HG03457 (cell line): ENCODE data around the gene DLK2.

Source experiments
- ATAC-seq: cut with Tn5 transposase; IDR thresholded peaks from one replicate; pipeline ENCODE4 v1.9.1; 2021; ENCODE audit warnings: moderate number of reproducible peaks; ENCODE audit not compliant: unreplicated experiment

Gene DLK2

GRCh38 chr6:43454696-43455530, 435 bp downstream of the DLK2 start:
- ATAC-seq, result no peak

DNA sequence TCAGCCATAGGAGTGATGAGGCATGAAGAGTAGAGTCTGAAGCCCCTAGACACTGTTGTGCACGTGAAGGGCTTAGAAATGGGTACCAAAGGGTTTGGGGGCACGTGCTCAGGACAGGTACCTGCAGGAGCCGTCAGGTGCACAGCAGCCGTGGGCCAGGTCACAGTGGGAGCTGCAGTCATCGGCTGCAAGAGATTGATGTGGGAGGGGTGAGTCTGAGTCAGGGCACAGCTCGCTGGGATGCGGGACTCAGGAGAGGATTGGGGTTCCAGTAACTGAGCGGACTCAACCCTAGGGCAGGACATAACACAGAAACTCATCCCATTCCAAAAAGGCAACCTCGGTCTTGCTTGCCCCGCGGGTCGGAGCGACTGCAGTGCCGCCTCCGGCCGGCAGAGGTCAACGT, 1.1 kb downstream of the DLK2 start:
- no peak for ATAC-seq

- no peak for ATAC-seq
Measured at GRCh38 chr6:43453831-43454230, 1.5 kb downstream of the DLK2 start.

GRCh38 chr6:43452896-43453295, 2.5 kb downstream of the DLK2 start:
- ATAC-seq, result no peak

DNA sequence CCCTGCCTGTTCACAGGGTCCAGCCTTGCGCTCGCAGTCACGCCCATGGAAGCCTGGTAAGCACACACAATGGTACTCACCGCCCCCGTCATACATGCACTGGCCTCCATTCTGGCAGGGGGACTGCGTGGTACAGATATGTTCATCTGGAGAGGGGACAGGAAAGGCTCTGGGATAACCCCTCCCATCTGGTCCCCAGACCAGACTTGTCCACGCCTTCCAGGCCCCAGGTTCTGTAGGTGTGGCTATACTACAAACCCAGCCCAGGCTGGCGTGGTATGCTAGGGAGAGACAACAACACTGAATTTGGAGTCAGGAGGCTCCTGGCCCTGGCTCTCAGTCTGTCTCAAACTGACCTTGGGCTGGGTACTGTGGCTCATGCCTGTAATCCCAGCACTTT, 3.4 kb downstream of the DLK2 start:
- no peak for ATAC-seq

GRCh38 chr6:43451348-43451747, 4.0 kb downstream of the DLK2 start:
- ATAC-seq, result no peak

DNA sequence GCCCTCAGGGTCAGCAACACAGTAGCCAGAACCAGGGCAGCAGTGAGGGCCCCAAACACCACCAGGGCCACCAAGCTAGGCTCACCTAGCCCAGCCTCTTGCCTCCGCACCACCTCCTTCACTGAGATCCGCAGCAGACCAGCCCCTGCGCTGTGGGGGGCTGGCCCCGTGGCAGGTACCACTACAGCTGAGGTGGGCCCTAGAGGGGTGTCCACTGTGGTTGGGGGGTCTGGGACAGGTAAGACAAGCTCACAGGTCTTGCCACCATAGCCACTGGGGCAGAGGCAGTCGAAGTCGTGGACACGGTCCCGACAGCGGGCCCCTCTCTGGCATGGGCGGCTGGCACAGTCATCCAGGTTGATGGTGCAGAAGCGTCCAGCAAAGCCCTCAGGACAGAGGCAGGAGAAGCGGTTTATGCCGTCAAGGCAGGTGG, 4.6 kb downstream of the DLK2 start:
- ATAC-seq, result no peak

- no peak for ATAC-seq
Measured at GRCh38 chr6:43448916-43449315, 6.4 kb downstream of the DLK2 start.

GRCh38 chr6:43447604-43448003, 7.7 kb downstream of the DLK2 start:
- ATAC-seq, result no peak

DNA sequence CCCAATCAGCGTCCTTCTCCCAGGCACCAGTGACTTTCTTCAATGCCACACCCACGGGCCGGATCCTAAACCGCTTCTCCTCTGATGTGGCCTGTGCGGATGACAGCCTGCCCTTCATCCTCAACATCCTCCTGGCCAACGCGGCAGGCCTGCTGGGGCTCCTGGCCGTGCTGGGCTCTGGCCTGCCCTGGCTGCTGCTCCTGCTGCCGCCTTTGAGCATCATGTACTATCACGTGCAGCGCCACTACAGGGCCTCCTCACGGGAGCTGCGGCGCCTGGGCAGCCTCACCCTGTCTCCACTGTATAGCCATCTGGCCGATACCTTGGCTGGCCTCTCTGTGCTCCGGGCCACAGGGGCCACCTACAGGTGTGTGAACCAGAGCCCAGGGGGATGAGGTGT, 9.8 kb downstream of the DLK2 start:
- no peak for ATAC-seq

GRCh38 chr6:43444582-43444981, 10.8 kb downstream of the DLK2 start:
- no peak for ATAC-seq

DNA sequence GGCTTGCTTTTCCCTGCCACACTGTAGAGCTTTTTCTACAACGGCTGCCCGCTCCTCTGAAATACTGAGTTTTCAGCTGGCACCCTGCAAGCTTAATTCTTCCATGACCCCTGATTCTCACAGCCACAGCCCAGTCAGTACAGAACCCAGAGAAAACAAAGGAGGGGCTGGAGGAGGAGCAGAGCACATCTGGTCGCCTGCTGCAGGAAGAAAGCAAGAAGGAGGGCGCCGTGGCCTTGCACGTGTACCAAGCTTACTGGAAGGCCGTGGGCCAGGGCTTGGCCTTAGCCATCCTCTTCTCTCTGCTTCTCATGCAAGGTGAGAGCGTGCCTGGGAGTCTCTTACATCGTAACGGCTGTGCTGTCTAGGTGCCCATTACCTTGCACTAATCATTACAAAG, 11.3 kb downstream of the DLK2 start:
- no peak for ATAC-seq

GRCh38 chr6:43442935-43443334, 12.4 kb downstream of the DLK2 start:
- no peak for ATAC-seq

GRCh38 chr6:43437700-43438099, 17.6 kb downstream of the DLK2 start:
- no peak for ATAC-seq

DNA sequence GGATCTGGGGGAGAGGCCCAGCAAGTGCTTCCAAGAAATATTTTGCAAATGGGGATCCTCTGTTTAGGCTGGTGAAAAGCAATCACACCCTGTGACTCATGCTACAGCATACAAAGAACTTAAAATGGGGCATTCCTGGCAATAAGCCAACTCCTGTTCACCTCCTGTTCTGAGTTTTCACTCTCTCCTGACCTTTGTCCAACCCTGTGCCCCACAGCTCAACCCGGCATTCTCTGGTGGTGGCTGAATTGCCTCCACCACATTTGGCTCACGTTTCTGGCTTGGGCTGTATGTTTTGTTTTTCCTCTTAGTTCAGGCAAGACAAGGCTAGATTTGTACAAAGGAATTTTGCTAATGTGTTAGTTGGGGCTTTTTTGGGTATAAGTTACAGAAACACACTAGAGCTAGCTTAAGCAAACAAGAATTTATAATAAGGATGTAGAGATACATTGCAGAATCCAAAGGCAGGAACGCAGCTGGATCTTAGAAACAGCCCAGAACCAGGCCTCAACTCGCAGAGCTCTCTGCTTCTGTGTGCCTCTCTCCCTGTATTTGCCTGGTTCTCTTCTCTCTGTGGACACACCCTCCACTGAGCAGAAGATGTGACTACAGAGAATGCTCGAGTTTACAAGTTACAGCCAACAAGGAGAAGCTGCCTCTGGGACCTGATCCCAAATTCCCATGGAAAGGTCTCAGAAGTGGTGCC, 18.6 kb downstream of the DLK2 start:
- ATAC-seq, result no peak

- ATAC-seq, result no peak
Measured at GRCh38 chr6:43435682-43436437, 19.5 kb downstream of the DLK2 start.

DNA sequence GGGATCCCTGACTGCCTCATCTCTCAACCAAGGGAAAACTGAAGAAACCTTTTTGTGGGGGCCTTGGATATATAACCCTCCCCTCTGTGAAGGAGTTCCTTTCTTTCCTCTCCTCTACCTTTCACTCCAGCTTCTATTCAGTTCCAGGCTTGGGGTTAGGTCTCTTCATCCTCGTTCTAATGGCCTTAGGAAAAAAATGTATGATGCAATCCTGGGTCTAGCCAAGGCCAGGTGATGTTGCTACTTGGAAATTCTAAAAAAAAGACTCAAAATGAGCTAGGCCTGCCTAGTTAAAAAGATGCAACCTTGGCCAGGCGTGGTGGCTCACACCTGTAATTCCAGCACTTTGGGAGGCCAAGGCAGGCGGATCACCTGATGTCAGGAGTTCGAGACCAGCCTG, 20.4 kb downstream of the DLK2 start:
- no peak for ATAC-seq

GRCh38 chr6:43434001-43434840, 21.1 kb downstream of the DLK2 start:
- ATAC-seq, result no peak

DNA sequence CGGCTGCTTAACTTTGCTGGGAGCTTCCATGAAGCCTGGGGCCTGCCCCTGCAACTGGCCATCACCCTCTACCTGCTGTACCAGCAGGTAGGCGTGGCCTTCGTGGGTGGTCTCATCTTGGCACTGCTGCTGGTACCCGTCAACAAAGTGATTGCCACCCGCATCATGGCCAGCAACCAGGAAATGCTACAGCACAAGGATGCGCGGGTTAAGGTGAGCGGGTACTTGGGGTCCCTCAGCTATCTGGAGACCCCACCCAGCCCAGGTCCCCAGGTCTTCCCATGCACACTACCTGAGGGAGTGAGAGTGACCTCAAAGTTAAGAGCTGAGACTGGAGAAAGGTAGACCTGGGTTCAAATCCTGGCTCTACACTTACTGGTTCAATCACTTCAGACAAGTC, 22.2 kb downstream of the DLK2 start:
- ATAC-seq, result no peak

DNA sequence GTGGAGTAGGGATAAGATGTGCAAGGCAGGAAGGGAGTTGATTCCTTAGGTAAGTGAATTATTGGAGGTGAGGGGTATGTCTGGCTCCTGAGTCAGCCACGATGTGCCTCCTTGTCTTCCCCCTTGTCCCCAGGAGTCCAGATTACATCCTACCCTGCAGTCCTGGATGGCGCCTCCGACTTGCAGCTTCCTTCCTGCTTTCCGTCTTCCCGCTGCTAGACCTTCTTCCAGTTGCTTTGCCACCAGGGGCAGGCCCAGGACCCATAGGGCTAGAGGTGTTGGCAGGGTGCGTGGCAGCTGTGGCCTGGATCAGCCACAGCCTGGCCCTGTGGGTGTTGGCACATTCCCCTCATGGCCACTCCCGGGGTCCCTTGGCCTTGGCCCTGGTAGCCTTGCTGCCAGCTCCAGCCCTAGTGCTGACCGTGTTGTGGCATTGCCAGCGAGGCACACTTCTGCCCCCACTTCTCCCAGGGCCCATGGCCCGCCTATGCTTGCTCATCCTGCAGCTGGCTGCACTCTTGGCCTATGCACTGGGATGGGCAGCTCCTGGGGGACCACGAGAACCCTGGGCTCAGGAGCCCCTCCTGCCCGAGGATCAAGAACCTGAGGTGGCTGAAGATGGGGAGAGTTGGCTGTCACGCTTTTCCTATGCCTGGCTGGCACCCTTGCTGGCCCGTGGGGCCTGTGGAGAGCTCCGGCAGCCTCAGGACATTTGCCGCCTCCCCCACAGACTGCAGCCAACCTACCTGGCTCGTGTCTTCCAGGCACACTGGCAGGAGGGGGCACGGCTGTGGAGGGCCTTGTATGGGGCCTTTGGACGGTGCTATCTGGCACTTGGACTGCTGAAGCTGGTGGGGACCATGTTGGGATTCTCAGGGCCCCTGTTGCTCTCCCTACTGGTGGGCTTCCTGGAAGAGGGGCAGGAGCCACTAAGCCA, 23.1 kb downstream of the DLK2 start:
- no peak for ATAC-seq
